NCI-H2029 treated with DMSO at 0.1 percent for 48 hours (cell line): ENCODE results near the gene PHF21B.
"Not testable (repeated sequence)": the region's sequence is repeated elsewhere in the genome, so short reads cannot be mapped to it uniquely, and the experiment has no call there.

ENCODE experiments used
- DNase-seq: peaks from one replicate; lab custom pipeline; 2025; lab: John Stamatoyannopoulos, UW

The PHF21B gene

GRCh38 chr22:45009606-45010531, at the start of gene PHF21B:
Gene PHF21B (minus strand): TSS chr22:45010005. CDS start chr22:45009549, 456 bp downstream.
- no peak for DNase-seq

GRCh38 chr22:45059296-45059695, 49.5 kb upstream of the PHF21B start:
- DNase-seq, result no peak

- DNase-seq, result no peak
Measured at GRCh38 chr22:45058622-45058912, 48.8 kb upstream of the PHF21B start.

GRCh38 chr22:45055936-45056335, 46.1 kb upstream of the PHF21B start:
- DNase-seq, result no peak

GRCh38 chr22:45053571-45053970, 43.8 kb upstream of the PHF21B start:
- no peak for DNase-seq

- no peak for DNase-seq
Measured at GRCh38 chr22:45053094-45053493, 43.3 kb upstream of the PHF21B start.

- not testable (repeated sequence) for DNase-seq
Measured at GRCh38 chr22:45052665-45053064, 42.9 kb upstream of the PHF21B start.

- DNase-seq, result no peak
Measured at GRCh38 chr22:45051946-45052345, 42.1 kb upstream of the PHF21B start.

- DNase-seq, result no peak
Measured at GRCh38 chr22:45051419-45051818, 41.6 kb upstream of the PHF21B start.

GRCh38 chr22:45047260-45047659, 37.5 kb upstream of the PHF21B start:
- DNase-seq, result no peak

GRCh38 chr22:45045208-45045607, 35.4 kb upstream of the PHF21B start:
- DNase-seq, result no peak

- no peak for DNase-seq
Measured at GRCh38 chr22:45042263-45042662, 32.5 kb upstream of the PHF21B start.

- no peak for DNase-seq
Measured at GRCh38 chr22:45039133-45039532, 29.3 kb upstream of the PHF21B start.

GRCh38 chr22:45036154-45036553, 26.3 kb upstream of the PHF21B start:
- no peak for DNase-seq

GRCh38 chr22:45034821-45035220, 25.0 kb upstream of the PHF21B start:
- no peak for DNase-seq

GRCh38 chr22:45034156-45034555, 24.4 kb upstream of the PHF21B start:
- DNase-seq, result no peak

GRCh38 chr22:45033136-45033535, 23.3 kb upstream of the PHF21B start:
- no peak for DNase-seq

GRCh38 chr22:45031629-45032403, 22.0 kb upstream of the PHF21B start:
- DNase-seq, result no peak

- no peak for DNase-seq
Measured at GRCh38 chr22:45029501-45029900, 19.7 kb upstream of the PHF21B start.

- DNase-seq, result no peak
Measured at GRCh38 chr22:45026511-45026910, 16.7 kb upstream of the PHF21B start.

- no peak for DNase-seq
Measured at GRCh38 chr22:45023431-45023830, 13.6 kb upstream of the PHF21B start.

- DNase-seq, result no peak
Measured at GRCh38 chr22:45019861-45020655, 10.3 kb upstream of the PHF21B start.
